ENCODE data around the gene CPT1A. TPM values are rescaled to one million over a fixed set of nuclear protein-coding genes. Genes with fewer than 3 reads are reported as not detected.

CPT1A gene
- total RNA-seq, 2 donors from 2014 or later = 33.3 to 55.2 TPM

GRCh38 chr11:68868221-68868835, 26.6 kb upstream of the CPT1A start:
- WGBS = 92% methylated on average over 18 of the region's 18 CpGs

GRCh38 chr11:68867066-68867465, 25.4 kb upstream of the CPT1A start:
- TF ChIP-seq CTCF (IDR thresholded peaks at IDR 0.05) (no peak), POLR2AphosphoS5 (IDR thresholded peaks at IDR 0.05) (no peak), POLR2A (IDR thresholded peaks at IDR 0.05) (no peak)
- H3K9me3 ChIP-seq = no peaks in the 10 kb centered on the region
- 78% methylated on average over 6 of the region's 6 CpGs for WGBS

More at GRCh38 chr11:68868221-68868835, 26.6 kb upstream of the CPT1A start:
- Histone ChIP-seq H3K36me3 (no peaks in the 10 kb centered on the region), H3K4me1 (replicated peaks) (no peaks in the 10 kb centered on the region), H3K9me3 (no peaks in the 10 kb centered on the region), H3K4me3 (no peak overlapping the region), H3K27ac (no peak overlapping the region), H3K27me3 (replicated peaks; ENCODE audit: insufficient read depth) (no peaks in the 10 kb centered on the region)
- no peak for TF ChIP-seq POLR2A (IDR thresholded peaks at IDR 0.05)
- TF ChIP-seq POLR2AphosphoS5 (IDR thresholded peaks at IDR 0.05) = no peak
- TF ChIP-seq CTCF (IDR thresholded peaks at IDR 0.05) = no peak
- no peak for DNase-seq (ENCODE audit: low spot score)
- intact Hi-C loops (cut with DNase I) = no loop called here

DNA sequence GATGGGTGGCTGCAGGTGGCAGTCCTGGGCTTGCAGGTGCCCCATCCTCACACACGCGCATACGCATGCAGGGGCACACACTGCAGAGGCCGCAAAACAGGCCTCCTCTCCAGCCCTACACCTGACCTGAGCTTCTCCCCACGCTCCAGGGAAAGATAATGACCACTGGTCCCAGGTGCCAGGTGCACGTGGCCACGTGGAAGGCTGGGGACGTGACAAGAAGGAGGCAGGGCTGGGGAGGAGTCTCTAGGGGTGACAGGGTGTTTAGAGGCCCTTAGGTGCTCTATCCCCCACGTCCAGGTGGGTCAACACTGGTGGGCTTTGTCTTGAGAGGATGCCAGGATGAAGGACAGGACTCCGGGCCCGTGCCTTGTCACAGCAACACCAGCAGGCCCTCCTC, 23.5 kb upstream of the CPT1A start:
- TF ChIP-seq POLR2AphosphoS5 (IDR thresholded peaks at IDR 0.05) (no peak), POLR2A (IDR thresholded peaks at IDR 0.05) (no peak), CTCF (IDR thresholded peaks at IDR 0.05) (no peak)
- Histone ChIP-seq H3K36me3 (no peaks in the 10 kb centered on the region), H3K4me3 (no peak overlapping the region), H3K27me3 (replicated peaks; ENCODE audit: insufficient read depth) (no peaks in the 10 kb centered on the region), H3K9me3 (no peaks in the 10 kb centered on the region), H3K27ac (no peak overlapping the region), H3K4me1 (replicated peaks) (no peaks in the 10 kb centered on the region)
- intact Hi-C loops (cut with DNase I) = no loop called here
- WGBS = 91% methylated on average over 11 of the region's 11 CpGs
- no peak for DNase-seq (ENCODE audit: low spot score)

More at GRCh38 chr11:68867066-68867465, 25.4 kb upstream of the CPT1A start:
- DNase-seq (ENCODE audit: low spot score) = no peak
- Histone ChIP-seq H3K36me3 (no peaks in the 10 kb centered on the region), H3K27ac (no peak overlapping the region), H3K27me3 (replicated peaks; ENCODE audit: insufficient read depth) (no peaks in the 10 kb centered on the region), H3K4me1 (replicated peaks) (no peaks in the 10 kb centered on the region), H3K4me3 (no peak overlapping the region)
- intact Hi-C loops (cut with DNase I) = no loop called here

DNA sequence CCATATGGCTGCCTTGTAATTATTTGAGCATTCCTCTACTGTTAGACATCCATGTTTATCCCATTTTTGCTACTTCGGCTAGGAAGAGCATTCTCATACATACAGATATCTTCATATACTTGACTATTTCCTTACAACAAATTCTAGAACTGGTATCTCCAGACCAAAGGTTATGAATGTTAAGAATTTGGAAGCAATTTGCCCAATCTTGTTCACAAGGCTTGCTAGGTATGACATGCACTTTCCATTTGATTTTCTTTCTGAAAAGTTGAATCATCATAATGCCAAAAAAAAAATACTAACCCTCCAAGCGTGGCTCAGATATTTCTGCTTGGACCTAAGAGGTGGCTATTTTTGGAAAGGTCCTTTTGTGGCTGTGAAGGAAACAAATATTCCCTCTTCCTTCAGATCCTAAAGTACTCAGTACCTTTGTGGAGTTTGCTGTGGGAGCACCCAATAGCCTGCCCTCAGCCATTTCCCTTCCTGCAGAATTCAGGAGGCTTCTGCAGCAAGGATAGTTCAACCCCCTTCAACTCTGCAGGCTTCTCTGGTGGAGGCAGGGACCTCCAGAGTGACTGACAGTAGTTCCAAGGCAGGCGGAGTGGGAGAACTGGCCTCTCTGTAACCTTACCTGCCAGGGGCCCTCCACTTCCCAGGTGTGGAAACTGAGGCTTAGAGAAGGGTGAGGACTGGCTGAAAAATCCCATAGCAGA, 22.0 kb upstream of the CPT1A start:
- DNase-seq (ENCODE audit: low spot score) = no peak
- no peaks in the 10 kb centered on the region for H3K4me1 ChIP-seq (replicated peaks)
- H3K4me3 ChIP-seq = no peak overlapping the region
- intact Hi-C loops (cut with DNase I) = no loop called here
- no peak for TF ChIP-seq POLR2A (IDR thresholded peaks at IDR 0.05)
- TF ChIP-seq POLR2AphosphoS5 (IDR thresholded peaks at IDR 0.05) = no peak
- no peak for TF ChIP-seq CTCF (IDR thresholded peaks at IDR 0.05)
- H3K36me3 ChIP-seq = no peaks in the 10 kb centered on the region
- no peaks in the 10 kb centered on the region for H3K27me3 ChIP-seq (replicated peaks; ENCODE audit: insufficient read depth)
- H3K9me3 ChIP-seq = no peaks in the 10 kb centered on the region
- H3K27ac ChIP-seq = no peak overlapping the region
- WGBS = 88% methylated on average over 3 of the region's 3 CpGs

DNA sequence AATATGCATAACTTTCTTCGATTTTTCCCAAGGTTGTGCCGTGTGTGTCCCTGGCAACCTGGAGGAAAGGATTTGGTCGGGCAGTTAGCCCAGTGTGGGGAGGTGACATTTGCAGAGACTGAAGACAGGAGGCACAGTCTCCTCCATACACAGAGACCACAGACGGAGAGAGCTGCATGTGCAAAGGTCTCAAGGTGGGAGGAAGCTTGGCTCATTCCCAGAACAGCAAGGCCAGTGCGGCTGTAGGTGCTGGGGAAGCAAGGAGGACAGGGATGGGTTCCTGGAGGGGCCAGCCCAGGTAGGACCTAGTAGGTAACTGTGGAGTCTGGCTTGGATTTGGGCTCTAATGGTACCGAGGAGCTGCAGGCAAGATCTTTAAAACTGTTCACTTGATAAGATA, 20.7 kb upstream of the CPT1A start:
- no peaks in the 10 kb centered on the region for H3K27me3 ChIP-seq (replicated peaks; ENCODE audit: insufficient read depth)
- TF ChIP-seq POLR2A (IDR thresholded peaks at IDR 0.05) = no peak
- no peak for TF ChIP-seq CTCF (IDR thresholded peaks at IDR 0.05)
- no peaks in the 10 kb centered on the region for H3K9me3 ChIP-seq
- WGBS = 79% methylated on average over 6 of the region's 6 CpGs
- H3K36me3 ChIP-seq = no peaks in the 10 kb centered on the region
- no peaks in the 10 kb centered on the region for H3K4me1 ChIP-seq (replicated peaks)
- H3K27ac ChIP-seq = no peak overlapping the region
- DNase-seq (ENCODE audit: low spot score) = no peak
- intact Hi-C loops (cut with DNase I) = no loop called here
- H3K4me3 ChIP-seq = no peak overlapping the region

Measured in prostate gland (tissue), 2 donors.